ENCODE measurements around the gene RAPGEF6.

DNA sequence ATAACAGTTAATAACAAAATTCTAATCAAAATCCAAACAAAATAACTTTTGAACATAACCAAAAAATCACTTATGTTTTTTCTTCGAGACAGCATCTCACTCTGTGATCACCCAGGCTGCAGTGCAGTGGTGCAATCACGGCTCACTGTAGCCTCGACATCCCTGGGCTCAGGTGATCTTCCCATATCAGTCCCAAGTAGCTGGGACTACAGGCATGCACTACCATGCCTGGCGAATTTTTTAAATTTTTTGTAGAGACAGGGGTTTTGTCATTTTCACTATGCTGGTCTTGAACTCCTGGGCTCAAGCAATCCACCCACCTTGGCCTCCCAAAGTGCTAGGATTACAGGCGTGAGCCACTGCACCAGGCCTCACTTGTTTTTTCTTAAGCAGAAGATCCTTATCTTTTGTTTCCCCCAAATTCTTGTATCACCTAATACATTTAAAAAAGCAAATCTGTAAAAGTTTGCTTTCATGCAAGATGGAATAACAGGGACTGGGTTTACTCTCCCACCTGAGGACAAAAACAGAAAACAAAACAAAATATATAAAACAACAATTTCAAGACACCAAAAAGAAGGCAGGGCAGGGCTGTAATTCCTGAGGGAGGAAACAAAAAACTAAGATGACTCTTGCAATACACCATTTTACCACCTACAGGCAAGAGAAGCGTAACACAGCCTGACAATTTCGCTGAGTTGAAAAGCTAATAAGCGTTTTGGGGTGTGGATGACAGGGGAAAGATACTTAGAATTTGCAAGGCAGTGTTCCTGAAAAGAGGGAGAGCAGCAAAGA lies 71.4 kb downstream of the RAPGEF6 start:
- TF ChIP-seq ZFP3 (CRISPR knock-in tag; IDR thresholded peaks at IDR 0.05) = no peak
- TF ChIP-seq PATZ1 (CRISPR knock-in tag; IDR thresholded peaks at IDR 0.05; ENCODE audit: borderline replicate concordance) = no peak
- no peak for TF ChIP-seq SNAI2 (CRISPR knock-in tag; IDR thresholded peaks at IDR 0.05)
- TF ChIP-seq RARB (CRISPR knock-in tag; IDR thresholded peaks at IDR 0.05) = no peak
- TF ChIP-seq ARNTL (CRISPR knock-in tag; IDR thresholded peaks at IDR 0.05; ENCODE audit: borderline replicate concordance, low read depth) = no peak
- no peak for TF ChIP-seq ZNF565 (CRISPR knock-in tag; conservative IDR thresholded peaks at IDR 0.05; ENCODE audit: low read depth)
- no peak for TF ChIP-seq ZC3H10 (CRISPR knock-in tag; IDR thresholded peaks at IDR 0.05)
- TF ChIP-seq ZFP30 (CRISPR knock-in tag; IDR thresholded peaks at IDR 0.05) = no peak
- TF ChIP-seq ESRRG (CRISPR knock-in tag; IDR thresholded peaks at IDR 0.05) = no peak
